UCSD-AML1 (cell line): ENCODE data around the gene CTAG1B.
"Not testable (repeated sequence)": the region's sequence is repeated elsewhere in the genome, so short reads cannot be mapped to it uniquely, and the experiment has no call there.

Source experiments
- DNase-seq: peaks from one replicate; lab custom pipeline; 2025; ENCODE audit not compliant: unreplicated experiment; lab: John Stamatoyannopoulos, UW

The CTAG1B gene

DNA sequence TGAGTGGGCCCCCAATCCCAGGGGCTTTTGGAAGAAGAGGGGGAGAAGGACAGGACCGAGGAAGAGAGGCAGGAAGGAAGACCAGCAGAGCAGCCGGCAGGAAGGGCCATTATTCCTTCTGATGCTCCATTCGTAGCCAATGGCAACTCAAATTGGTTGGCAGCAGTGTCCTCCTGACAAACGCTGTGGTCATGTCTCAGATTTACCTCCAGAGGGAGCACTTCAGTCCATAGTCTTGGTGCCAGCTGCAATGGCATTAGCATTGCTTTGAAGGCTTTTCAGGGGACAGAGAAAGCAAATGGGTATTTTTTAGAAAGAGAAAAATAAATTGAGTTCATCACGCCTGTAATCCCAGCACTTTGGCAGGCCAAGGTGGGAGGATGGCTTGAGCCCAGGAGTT lies 9.9 kb upstream of the CTAG1B start:
- not testable (repeated sequence) for DNase-seq

DNA sequence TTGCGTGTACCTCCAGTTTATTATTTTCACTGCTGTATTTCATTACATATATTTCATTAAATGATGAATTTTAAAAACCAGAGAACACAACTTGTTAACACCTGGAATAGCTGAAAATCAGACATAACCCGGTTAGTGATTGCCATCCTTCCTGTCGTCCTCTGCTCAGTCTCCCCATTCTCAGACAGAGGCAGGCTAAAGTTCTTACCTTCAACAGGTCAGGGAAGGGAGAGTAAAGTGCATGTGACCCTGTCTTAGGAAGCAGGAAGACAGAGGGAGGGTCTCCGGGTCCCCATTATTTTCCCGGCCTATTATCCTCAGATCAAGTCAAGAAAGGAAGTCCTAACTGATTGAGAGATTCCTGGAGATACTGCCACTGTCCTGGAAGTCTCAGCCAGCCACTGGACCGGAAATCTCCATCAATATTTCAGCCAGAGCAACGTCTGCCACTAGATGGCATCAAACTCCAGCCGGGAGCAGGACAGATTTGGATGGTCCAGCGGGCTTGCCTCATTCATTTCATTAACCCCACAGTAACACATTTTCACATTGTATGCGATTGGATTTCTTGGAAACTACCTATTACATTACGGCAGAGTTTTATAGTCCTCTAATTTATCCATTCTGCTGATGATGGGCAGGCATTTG lies 1.8 kb upstream of the CTAG1B start:
- DNase-seq = not testable (repeated sequence)

DNA sequence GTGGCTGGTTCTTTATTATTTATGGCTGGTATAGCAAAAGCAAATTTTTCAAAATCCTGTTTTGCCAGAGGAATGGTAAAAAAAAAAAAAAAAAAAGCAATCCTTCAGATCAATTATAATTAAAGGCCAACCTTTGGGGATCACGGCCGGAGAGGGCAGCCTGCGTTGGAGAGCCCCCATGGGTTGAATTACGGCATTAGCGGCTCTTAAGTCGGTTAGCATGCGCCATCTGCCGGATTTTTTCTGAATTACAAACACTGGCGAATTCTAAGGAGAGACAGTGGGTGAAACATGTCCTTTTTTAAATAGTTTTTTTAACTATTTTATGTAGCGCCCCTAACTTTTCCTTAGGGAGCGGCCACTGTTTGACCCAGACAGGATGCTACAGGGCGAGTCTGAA lies 5.5 kb downstream of the CTAG1B start:
- not testable (repeated sequence) for DNase-seq

DNA sequence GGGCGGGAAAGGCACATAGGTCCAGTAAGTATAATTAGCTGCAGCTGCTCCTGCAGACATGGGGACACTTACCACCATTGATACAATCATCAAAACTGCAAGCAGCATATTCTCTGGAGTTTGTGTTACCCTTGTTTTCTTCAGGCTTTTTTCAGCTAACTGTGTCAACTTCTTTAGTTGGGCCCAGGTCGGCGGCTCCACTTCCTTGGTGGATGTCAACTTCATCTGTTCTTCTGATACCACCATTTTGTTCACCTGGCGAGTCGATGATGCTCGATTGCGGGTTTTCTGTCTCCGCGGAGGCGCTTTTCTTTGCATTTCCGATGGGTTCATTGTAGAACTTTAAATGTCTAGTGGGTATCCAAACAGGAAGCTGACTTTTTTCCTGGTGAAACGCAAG lies 7.9 kb downstream of the CTAG1B start:
- DNase-seq = not testable (repeated sequence)

DNA sequence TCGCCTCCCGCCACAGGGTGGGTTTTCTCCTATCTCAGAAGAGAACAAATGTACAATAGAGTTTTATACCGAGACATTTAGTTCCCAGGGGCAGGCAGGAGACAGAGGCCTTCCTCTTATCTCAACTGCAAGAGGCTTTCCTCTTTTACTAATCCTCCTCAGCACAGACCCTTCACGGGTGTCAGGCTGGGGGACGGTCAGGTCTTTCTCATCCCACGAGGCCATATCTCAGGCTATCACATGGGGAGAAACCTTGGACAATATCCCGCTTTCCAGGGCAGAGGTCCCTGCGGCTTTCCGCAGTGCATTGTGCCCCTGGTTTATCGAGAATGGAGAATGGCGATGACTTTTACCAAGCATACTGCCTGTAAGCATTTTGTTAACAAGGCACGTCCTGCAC lies 10.3 kb downstream of the CTAG1B start:
- DNase-seq = not testable (repeated sequence)

DNA sequence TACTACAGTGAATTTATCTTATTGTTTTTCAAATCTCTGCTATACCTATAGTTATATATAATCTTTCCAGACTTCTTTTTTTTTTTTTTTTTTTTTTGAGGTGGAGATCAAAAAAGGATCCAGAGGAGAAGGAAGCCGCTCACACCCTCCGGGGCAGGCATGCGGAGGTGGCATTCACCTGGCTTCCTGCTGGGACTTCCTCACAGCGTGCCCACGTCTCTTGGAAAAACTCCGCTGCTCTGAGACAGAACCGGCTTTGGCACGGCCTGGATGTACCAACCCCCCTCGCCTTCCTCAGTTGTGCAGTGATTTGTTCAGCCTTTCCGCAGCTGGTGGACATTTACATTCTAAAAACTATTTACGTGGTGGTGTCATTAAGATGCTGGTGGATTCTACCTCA lies 11.1 kb downstream of the CTAG1B start:
- DNase-seq = not testable (repeated sequence)

DNA sequence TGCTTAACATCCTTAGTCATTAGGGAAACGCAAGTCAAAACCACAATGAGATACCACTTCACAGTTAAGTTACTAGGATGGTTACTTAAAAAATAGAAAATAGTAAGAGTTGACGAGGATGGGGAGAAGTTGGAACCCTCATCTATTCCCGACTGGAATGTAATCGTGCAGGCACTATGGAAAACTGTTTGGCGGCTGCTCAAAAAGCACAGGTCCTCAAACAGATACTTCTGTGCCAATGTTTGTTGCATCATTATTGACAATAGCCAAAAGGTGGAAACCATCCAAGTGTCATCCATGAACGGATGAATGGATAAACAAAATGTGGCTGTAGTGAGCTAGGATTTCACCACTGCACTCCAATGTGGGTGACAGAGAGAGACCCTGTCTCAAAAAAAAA lies 11.7 kb downstream of the CTAG1B start:
- DNase-seq = no peak

DNA sequence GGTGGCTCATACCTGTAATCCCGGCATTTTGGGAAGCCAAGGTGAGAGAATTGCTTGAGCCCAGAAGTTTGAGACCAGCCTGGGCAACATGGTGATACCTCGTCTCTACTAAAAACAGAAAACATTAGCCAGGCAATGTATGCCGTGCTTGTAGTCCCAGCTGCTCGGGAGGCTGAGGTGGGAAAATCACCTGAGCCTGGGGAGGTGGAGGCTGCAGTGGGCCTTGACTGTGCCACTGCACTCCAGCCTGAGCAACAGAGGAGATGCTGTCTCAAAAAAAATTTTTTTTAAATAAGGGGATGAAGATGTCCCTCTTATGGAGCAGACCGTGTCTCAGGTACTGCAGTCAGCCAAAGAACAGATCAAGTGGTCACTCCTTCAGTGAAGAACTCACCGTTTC lies 13.5 kb downstream of the CTAG1B start:
- DNase-seq = no peak

DNA sequence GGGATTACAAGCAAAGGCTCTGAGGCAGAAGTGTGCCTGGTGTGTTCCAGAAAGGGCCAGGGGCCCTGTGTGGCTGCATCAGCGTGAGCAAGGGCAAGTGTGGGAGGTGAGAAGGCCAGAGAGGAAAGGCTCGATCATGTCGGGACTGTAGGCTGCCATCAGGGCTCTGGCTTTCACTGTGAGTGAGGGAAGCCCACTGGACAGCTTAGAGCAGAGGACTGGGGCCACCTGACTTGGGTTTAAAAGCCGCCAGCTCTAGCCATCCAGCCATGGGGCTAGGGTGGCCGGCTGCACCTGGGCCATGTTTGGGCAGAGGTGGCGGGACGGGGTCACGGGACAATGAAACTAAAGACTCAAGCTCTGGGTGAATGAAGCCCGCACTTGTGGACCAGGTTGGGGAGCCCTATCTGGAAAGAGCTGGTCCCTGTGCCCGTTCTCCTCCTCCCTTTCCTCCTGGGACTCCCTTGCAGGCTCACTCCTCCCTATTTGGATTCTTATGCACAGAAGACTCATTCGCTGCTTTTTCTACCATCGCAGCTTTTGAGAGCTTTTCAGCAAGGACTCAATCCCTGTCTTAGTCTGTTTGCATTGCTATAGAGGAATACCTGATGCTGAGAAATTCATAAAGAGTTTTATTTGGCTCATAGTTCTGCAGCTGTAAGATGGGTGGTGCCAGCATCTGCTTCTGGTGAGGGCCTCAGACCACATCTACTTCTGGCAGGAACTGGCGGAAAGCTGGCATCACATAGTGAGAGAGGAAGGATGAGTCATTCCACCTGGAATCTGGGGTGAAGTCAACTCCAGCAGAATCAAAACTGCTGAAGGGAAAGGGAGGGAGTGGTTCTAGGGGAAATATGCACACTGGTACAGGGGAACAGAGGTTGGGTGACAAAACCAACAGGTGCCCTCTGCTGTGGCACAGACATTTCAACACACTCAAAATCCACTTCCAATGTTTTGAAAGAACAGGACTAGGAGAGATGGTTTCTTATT lies 15.3 kb downstream of the CTAG1B start:
- no peak for DNase-seq

DNA sequence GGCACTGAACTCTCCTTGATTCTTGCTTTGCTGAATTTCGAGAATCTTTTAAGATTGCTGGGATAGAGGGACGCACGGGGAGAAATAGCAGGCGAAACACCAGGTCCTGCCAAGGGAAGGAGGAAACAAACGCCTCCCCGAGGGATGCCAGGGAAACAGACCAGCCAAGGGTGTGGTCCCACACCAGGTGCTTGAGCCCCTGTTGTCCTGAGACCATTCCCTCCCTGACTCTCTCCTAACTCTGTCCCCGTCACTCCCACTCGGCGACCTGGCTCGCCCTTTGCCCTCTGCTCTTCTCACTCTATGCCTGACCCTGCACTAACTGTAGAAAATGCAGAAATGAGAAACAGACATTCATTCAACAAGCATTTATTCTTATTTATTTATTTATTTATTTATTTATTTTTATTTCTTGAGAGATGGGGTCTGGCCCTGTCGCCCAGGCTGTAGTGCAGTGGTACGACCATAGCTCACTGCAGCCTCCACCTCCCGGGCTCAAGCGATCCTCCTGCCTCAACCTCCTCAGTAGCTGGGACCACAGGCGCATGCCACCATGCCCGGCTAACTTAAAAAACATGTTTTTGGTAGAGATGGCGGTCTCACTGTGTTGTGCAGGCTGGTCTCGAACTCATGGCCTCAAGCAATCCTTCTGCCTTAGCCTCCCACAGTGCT lies 16.2 kb downstream of the CTAG1B start:
- DNase-seq = no peak

DNA sequence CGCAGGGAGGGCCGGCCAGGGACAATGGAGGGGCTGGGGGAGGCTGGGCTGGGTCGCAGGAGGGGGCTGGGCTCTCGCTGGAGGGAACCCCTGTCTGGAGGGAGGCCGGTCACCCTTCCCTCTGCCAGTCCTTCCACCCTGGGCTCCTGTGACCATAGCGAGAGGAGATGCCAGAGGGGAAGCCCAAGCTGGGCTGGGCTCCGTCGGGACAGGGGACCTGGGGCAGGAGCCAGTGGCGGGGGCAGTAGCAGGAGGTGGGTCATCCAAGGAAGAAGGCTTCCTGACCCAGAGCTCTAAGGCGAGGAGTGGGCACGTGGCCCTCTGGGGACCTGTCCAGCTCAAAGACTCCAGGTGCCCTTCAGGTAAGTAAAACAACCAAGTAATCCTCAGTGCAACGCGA lies 16.9 kb downstream of the CTAG1B start:
- DNase-seq = no peak

DNA sequence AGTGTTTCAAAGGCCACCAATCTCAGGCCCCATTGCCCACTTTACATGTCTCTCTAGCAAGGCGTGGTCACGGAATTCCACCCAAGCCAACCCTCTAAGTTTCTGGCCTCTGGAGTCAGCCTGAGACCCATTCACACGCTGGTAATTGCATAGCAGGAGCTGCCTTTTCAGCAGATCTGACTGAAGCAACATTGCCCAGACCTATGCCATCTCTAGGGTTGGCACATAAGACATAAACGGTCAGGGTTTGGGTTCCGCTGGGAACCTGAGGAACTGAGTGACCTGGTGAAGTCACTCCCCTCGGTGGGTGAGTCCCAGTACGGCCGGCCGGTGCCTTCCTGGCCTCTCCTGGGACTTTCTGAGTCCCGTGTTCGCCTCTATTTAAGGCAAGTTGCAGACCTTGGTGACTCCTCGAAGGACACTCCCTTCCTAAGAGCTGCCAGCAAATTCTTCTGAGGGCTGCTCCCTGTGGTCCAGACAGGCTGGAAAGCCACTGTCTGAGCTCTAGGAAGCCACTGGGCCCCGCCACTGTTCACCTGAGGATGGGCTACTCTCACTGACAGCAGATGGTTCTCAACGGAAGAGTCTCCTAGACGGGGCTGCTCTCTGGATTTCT lies 18.2 kb downstream of the CTAG1B start:
- DNase-seq = no peak

DNA sequence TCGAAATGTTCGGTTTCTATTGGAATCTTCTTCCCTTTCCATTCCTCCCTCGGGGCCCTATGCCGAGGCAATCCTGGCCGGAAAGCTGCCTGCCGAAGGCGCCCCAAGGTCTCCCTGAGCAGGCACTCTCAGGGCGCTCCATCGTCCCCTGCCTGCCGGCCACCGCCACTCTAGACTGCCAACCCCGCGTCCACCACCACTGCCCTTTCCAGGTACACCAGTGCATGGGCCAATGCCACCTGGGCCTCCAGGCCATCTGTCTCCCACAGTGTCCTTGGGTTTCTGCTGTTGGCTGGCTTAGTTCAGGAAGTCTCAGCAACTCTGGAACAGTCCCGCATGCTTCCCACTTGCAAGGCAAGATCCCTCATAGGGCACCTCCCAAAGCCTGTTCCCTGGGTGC lies 19.6 kb downstream of the CTAG1B start:
- DNase-seq = no peak

DNA sequence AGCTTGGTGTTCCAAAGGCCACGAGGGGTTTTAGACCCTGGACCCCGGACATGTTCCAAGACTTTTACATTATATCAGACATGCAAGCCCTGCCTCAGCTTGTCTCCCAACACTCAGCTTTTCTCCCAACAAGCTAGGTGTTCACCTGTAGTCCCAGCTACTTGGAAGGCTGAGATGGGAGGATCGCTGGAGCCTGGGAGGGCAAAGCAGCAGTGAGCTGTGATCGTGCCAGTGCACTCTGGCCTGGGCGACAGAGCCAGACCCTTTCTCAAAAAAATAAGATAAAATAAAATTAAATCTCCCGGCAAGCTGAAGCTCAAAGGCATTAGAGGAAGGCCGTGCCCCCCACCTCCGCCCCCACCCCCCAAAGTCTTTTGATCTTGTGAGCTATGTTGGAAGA lies 20.4 kb downstream of the CTAG1B start:
- DNase-seq = no peak

DNA sequence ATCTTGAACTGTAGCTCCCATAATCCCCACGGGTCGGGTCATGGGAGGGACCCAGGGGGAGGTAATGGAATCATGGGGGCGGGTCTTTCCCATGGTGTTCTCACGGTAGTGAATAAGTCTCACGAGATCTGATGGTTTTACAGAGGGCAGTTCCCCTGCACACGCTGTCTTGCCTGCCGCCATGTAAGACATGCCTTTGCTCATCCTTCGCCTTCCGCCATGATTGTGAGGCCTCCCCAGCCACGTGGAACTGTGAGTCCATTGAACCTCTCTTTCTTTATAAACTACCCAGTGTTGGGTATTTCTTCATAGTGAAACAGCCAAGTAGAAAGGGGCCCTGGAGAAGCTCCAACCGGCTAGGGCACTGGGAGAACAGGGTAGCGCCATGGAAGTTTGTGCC lies 21.9 kb downstream of the CTAG1B start:
- no peak for DNase-seq

DNA sequence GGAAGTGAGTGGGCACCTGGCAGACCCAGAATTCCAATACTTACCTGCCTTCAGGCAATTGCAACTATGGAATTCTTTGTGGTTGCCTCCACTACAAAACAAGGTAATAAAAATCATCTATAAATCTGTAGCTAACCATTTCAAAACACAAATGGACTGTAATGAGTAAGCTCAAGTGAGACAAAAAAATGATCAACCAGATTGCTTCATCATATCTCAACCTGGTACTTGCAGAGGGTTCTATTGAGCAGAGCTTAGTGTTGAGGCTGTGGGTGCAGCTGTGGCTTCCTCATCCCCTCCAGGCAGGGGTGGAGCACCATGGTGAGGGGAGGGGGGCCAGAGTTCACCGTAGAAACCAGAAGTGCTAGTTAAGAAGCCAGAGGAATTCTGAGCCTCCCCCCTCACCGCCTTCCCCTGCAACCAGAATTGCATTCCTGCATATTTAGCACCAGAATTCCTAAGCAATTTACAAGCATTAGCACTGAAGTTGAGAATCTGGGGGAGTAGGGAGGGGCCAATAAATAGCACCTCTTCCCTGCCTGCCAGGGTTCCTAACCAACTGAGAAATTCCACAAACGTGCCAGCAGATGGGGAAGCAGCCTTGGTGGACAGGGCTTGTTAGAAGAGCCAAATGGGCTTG lies 22.7 kb downstream of the CTAG1B start:
- no peak for DNase-seq

DNA sequence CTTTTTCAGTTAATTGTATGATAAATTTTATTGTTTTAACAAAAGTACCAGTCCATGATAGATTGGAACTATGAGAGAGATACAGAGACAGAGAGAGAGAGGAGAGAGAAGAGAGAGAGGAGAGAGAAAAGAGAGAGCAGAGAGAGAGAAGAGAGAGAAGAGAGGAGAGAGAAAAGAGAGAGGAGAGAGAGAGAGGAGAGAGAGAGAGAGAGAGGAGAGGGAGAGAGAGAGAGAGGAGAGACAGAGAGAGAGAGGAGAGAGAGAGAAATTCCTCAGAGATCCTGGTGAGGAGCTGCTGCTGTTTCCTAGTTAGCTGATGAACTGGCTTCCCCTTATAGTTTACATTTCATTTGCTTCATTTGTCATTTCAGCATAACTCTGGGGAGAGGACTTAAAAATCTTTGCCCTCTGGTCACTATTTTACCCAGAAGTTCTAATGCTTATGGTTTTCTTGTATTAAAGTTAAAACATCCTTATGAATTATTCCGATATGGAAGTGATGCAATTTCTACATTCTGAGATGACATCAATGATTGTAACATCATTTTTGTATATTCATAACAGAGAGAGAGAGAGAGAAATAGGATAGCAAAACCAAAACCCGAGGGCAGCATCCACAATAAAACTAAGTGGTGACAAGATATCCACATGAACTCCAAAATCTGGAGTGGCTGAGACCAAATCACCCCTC lies 23.4 kb downstream of the CTAG1B start:
- DNase-seq = no peak

DNA sequence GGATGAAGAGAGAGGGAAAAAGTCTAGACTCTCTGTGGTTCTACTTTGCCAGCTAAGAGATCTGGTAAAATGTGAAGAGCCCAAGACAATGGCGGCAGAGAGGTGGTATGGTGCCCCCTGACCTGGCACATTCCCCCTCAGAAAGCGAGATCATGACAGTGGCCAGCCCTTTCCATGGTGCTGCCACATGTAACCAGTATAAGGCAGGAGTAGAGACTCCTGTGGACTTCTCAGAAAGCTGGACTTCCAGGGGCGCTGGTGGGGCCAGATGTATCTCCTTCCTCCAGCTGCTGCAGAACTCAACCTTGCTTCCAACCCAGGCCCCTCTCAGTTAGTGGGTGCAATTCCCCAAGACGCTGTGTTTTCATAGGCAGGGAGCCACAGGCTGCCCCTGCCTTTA lies 24.6 kb downstream of the CTAG1B start:
- no peak for DNase-seq

DNA sequence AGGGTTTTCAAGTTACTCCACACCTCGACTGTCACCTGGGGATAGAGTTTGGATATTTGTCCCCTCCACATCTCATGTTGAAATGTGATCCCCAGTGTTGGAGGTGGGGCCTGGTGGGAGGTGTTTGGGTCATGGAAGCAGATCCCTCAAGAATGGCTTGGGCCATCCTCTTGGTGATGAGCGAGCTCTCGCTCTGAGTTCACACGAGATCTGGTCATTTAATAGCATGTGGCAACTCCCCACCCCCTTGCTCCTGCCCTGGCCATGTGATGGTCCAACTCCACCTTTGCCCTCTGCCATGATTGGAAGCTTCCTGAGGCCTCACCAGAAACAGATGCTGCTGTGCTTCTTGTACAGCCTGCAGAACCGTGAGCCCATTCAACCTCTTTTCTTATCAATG lies 25.9 kb downstream of the CTAG1B start:
- DNase-seq = no peak

DNA sequence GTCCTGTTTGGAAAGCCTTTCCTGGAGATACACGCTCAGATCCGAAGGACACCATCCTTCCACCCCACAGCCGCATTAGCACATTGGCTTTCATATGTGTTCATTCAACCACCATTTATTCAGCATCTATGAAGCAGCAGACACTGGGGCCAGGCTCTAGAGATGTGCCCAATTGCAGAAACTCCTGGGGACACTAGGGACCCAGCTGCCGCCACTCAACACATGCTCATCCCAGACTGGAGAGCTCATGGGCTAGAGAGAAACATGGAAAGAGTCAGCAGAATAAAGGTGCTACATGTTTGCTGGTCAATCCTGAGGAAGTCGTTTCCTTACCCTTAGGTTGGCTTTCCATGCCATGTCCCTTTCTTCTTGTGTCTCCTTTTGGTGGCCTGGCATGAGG lies 26.6 kb downstream of the CTAG1B start:
- DNase-seq = no peak
